ENCODE results near the gene PGM5.

- no peak for TF ChIP-seq POLR2AphosphoS5 (IDR thresholded peaks at IDR 0.05; ENCODE audit: low read depth)
- no peak for TF ChIP-seq EZH2 (IDR thresholded peaks at IDR 0.05; ENCODE audit: low read depth, unreplicated experiment)
Observed at GRCh38 chr9:68513385-68513784, 157.0 kb downstream of the PGM5 start.

All from GM23338 (cell line).